HepG2 (cell line): ENCODE data around the gene VEGFC. TPM values are rescaled to one million over a fixed set of nuclear protein-coding genes. Genes with fewer than 3 reads are reported as not detected.

Source experiments
- ATAC-seq: fragments of 200-7000 bp; cut with Tn5 transposase; 3 replicates; pipeline ENCODE4 v1.9.1; 2020; ENCODE audit warnings: mild to moderate bottlenecking, moderate library complexity
- BruUV-seq: library from RNA; stranded (reverse); fragments of 400-500 nt; replicated peaks from 2 replicates; lab custom pipeline; 2021; lab: Mats Ljungman, UMichigan
- CTCF ChIA-PET: fragments of 300-600 bp; formaldehyde crosslinking; extraction: SDS; loops from one replicate; lab custom pipeline; 2021; ENCODE audit warnings: low total read pairs, inconsistent platforms, low intra/inter-chr PET ratio; lab: Yijun Ruan, JAX
- POLR2A ChIA-PET: fragments of 350-600 bp; sonication (Branson Sonifier 250); formaldehyde crosslinking; loops from one replicate; lab custom pipeline; 2020; ENCODE audit warnings: antibody characterized with exemption, inconsistent platforms; lab: Yijun Ruan, JAX
- DNase-seq: peaks from one replicate; pipeline ENCODE4 v3.0.0-alpha.2; 2015; ENCODE audit warnings: low spot score
- FAIRE-seq: peaks from 3 replicates; lab custom pipeline; 2011; peaks lifted over from hg19 to GRCh38; lab: Jason Lieb, UNC
- H2AFZ ChIP-seq: one replicate; pipeline ENCODE4 v1.6.1; 2011; ENCODE audit warnings: low read length, inconsistent platforms
- H3K27ac ChIP-seq: fragments of 300-600 bp; 3 replicates; pipeline ENCODE4 v1.8.0; 2011; ENCODE audit warnings: mixed run types, mild to moderate bottlenecking, mixed read lengths, low read length, inconsistent platforms; ENCODE audit not compliant: insufficient read depth; ENCODE audit errors: extremely low read length
- H3K27me3 ChIP-seq, 2 experiments: fragments of 200-600 bp in 1 of 2; 2 replicates in 1 of 2; 3 replicates in 1 of 2; pipeline versions ENCODE4 v1.6.0 to v1.8.0; 2011; ENCODE audit warnings: low read length in 2 of 2, mild to moderate bottlenecking in 2 of 2, moderate library complexity in 2 of 2, inconsistent platforms in 1 of 2; ENCODE audit not compliant: insufficient read depth in 2 of 2, control insufficient read depth in 1 of 2
- H3K36me3 ChIP-seq, 2 experiments: fragments of 200-600 bp in 1 of 2; replicated peaks in 1 of 2; 2 replicates in 1 of 2; 3 replicates in 1 of 2; pipeline versions ENCODE4 v1.5.1 to v1.8.0; 2011; ENCODE audit warnings: low read length in 2 of 2, inconsistent platforms in 1 of 2; ENCODE audit not compliant: insufficient read depth in 2 of 2, control insufficient read depth in 1 of 2
- H3K4me1 ChIP-seq: 2 replicates; pipeline ENCODE4 v1.5.1; 2012; ENCODE audit warnings: low read length, inconsistent platforms; ENCODE audit not compliant: insufficient read depth
- H3K4me2 ChIP-seq: 2 replicates; pipeline ENCODE4 v1.6.0; 2011; ENCODE audit warnings: low read depth, low read length, inconsistent platforms
- H3K4me3 ChIP-seq, 3 experiments: fragments of 200-600 bp in 1 of 3; sonication (generic), shearing (Covaris generic) in 1 of 3; replicated peaks in 1 of 3; 2 replicates each; pipeline ENCODE4 v1.5.1; 2011 to 2016; ENCODE audit warnings: low read length in 3 of 3, inconsistent platforms in 2 of 3, low read depth in 2 of 3, mild to moderate bottlenecking in 2 of 3, control low read depth in 1 of 3, mixed read lengths in 1 of 3; ENCODE audit not compliant: insufficient read depth in 1 of 3
- H3K79me2 ChIP-seq: one replicate; pipeline ENCODE4 v1.6.1; 2011; ENCODE audit warnings: low read length, inconsistent platforms; ENCODE audit not compliant: insufficient read depth
- H3K9ac ChIP-seq: 2 replicates; pipeline ENCODE4 v1.6.0; 2011; ENCODE audit warnings: mild to moderate bottlenecking, low read depth, low read length, inconsistent platforms; ENCODE audit not compliant: insufficient read depth
- H3K9me3 ChIP-seq: 2 replicates; pipeline ENCODE4 v1.5.1; 2012; ENCODE audit warnings: mild to moderate bottlenecking, low read length
- H4K20me1 ChIP-seq: 2 replicates; pipeline ENCODE4 v1.6.0; 2011; ENCODE audit warnings: inconsistent platforms, mild to moderate bottlenecking, low read length, moderate library complexity; ENCODE audit not compliant: insufficient read depth
- ARNTL ChIP-seq: sonication (generic); formaldehyde crosslinking; IDR thresholded peaks from 2 replicates; pipeline ENCODE4 v1.4.0; 2020; ENCODE audit warnings: mild to moderate bottlenecking, missing genetic modification reagents
- GABPB1 ChIP-seq: IDR thresholded peaks from 2 replicates; pipeline ENCODE4 v1.6.1; 2016; ENCODE audit warnings: mild to moderate bottlenecking, missing genetic modification reagents, moderate library complexity, missing compliant biosample characterization
- MED8 ChIP-seq: sonication (generic); formaldehyde crosslinking; IDR thresholded peaks from 2 replicates; pipeline ENCODE4 v1.8.1; 2023; ENCODE audit warnings: mild to moderate bottlenecking, missing genetic modification reagents; ENCODE audit not compliant: insufficient replicate concordance
- RXRA ChIP-seq: sonication (generic); formaldehyde crosslinking; IDR thresholded peaks from 2 replicates; pipeline ENCODE4 v1.5.1; 2020; ENCODE audit warnings: missing genetic modification reagents
- SIX1 ChIP-seq: sonication (generic); formaldehyde crosslinking; IDR thresholded peaks from 2 replicates; pipeline ENCODE4 v1.4.0; 2020; ENCODE audit warnings: missing genetic modification reagents, borderline replicate concordance
- THYN1 ChIP-seq: sonication (generic); formaldehyde crosslinking; IDR thresholded peaks from 2 replicates; pipeline ENCODE4 v1.8.1; 2023; ENCODE audit warnings: low read depth, mild to moderate bottlenecking, moderate library complexity, missing genetic modification reagents, borderline replicate concordance
- ZNF274 ChIP-seq: sonication (generic); formaldehyde crosslinking; IDR thresholded peaks from 2 replicates; pipeline ENCODE4 v1.5.1; 2020; ENCODE audit warnings: mild to moderate bottlenecking, missing genetic modification reagents
- ZNF30 ChIP-seq: sonication (generic); formaldehyde crosslinking; IDR thresholded peaks from 2 replicates; pipeline ENCODE4 v1.5.0; 2020; ENCODE audit warnings: mild to moderate bottlenecking, missing genetic modification reagents
- ZSCAN21 ChIP-seq: sonication (generic); formaldehyde crosslinking; IDR thresholded peaks from 2 replicates; pipeline ENCODE4 v1.8.0; 2022; ENCODE audit warnings: mild to moderate bottlenecking, missing genetic modification reagents, moderate library complexity, borderline replicate concordance
- ZSCAN25 ChIP-seq: sonication (generic); formaldehyde crosslinking; IDR thresholded peaks from 2 replicates; pipeline ENCODE4 v1.8.0; 2022; ENCODE audit warnings: mild to moderate bottlenecking, missing genetic modification reagents
- WGBS: methylation state at CpG from one replicate; pipeline ENCODE4 v1.1.6; 2017; ENCODE audit warnings: low lambda C conversion rate; 5-methylcytosine and 5-hydroxymethylcytosine counted together
- in situ Hi-C: cut with HindIII; loops from 2 replicates; pipeline ENCODE4 v1.10.0; 2017; ENCODE audit warnings: low pct_unique_long_range_greater_than_20kb; ENCODE audit not compliant: extremely low pct_ligation_motif_present
- intact Hi-C: fragments of 100-400 bp; cut with micrococcal nuclease; formaldehyde crosslinking; loops from one replicate; pipeline ENCODE4 v1.10.0; 2022; ENCODE audit not compliant: unreplicated experiment
- polyA plus RNA-seq, 8 experiments: library from polyadenylated mRNA; depleted of rRNA in 3 of 8; stranded (reverse) in 7 of 8; unstranded in 1 of 8; fragments of >200 nt; fragmentation: Illumina TruSeq in 4 of 8; extraction: Trizol in 4 of 8; gene quantifications; 2 replicates each; pipeline versions ENCODE4 v1.2.1 to v1.2.3, GENCODE V29; 2011 to 2016; ENCODE audit warnings: low read depth in 4 of 8, missing spikeins in 1 of 8, mixed read lengths in 1 of 8; ENCODE audit not compliant: insufficient read depth in 1 of 8
- total RNA-seq, 5 experiments: library from RNA; depleted of rRNA; stranded (reverse); fragments of >200 nt; fragmentation: Illumina TruSeq; extraction: Trizol; gene quantifications; 2 replicates each; pipeline ENCODE4 v1.2.3, GENCODE V29; 2016; ENCODE audit warnings: low read depth in 1 of 5
- TF ChIP-seq, protein P1 (sequence below): IDR thresholded peaks from 2 replicates; pipeline ENCODE4 v1.6.1; 2016; ENCODE audit warnings: low read depth
- TF ChIP-seq, protein P2 (sequence below): sonication (generic); formaldehyde crosslinking; IDR thresholded peaks from 2 replicates; pipeline ENCODE4 v1.5.1; 2020; ENCODE audit warnings: mild to moderate bottlenecking, missing genetic modification reagents
- TF ChIP-seq, protein P3 (sequence below): IDR thresholded peaks from 2 replicates; pipeline ENCODE4 v1.6.1; 2016

VEGFC gene
- total and polyA plus RNA-seq, 2 of the 13 experiments (the other 11 are each of a cell fraction or from before 2014, with no cell fraction given): not detected

DNA sequence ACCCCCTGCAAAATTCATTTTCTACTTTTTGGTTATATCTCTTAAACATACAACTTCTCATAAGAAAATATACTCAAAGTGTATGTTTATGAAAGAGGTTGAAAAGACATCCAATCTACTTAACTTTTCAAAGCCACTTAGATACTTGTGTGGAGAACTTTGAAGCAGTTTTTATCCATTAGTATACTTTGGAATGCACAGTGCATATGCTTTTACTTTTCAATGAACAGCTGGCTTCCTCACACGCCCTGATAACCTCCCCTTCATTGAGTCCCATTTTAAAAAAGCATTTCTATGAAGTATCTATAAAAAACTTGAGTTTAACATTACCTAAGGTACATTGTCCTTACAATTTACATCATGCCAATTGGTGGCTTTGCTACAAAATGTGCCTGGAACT is 73.8 kb downstream of the VEGFC start (continued):
- TF ChIP-seq ARNTL (CRISPR knock-in tag): no peak

DNA sequence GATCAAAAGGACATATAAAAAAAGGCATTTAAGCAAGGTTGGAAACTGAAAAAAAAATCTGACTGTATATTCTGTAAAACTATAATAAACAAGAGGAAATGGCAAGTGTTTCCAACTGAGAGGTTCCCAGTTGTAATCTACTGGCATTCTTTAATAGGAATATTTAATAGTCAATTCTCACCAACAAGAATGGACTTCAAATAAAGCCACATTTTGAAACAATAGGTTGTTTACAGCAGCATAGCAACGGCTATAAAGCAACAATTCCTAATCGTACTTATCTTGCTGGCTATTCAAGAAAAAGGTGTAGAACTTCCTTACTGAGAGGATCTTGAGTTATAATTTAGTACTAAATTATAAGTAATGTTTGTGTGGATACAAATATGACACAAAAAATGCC is 75.5 kb downstream of the VEGFC start:
- Histone ChIP-seq H3K79me2 (no peaks in the 10 kb centered on the region), H4K20me1 (no peaks in the 10 kb centered on the region), H3K9ac (no peak overlapping the region), H3K9me3 (no peaks in the 10 kb centered on the region), H2AFZ (no peak overlapping the region), H3K27ac (no peak overlapping the region), H3K4me3 (no peak overlapping the region), H3K36me3 (no peaks in the 10 kb centered on the region), H3K27me3 (no peaks in the 10 kb centered on the region; a peak in 1 of 5 replicates), H3K4me1 (no peaks in the 10 kb centered on the region), H3K4me2 (no peak overlapping the region)
- FAIRE-seq (no peak), ATAC-seq (no peak), DNase-seq (no peak)
- TF ChIP-seq, protein P1, sequence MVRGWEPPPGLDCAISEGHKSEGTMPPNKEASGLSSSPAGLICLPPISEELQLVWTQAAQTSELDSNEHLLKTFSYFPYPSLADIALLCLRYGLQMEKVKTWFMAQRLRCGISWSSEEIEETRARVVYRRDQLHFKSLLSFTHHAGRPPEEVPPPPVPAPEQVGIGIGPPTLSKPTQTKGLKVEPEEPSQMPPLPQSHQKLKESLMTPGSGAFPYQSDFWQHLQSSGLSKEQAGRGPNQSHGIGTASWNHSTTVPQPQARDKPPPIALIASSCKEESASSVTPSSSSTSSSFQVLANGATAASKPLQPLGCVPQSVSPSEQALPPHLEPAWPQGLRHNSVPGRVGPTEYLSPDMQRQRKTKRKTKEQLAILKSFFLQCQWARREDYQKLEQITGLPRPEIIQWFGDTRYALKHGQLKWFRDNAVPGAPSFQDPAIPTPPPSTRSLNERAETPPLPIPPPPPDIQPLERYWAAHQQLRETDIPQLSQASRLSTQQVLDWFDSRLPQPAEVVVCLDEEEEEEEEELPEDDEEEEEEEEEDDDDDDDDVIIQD: no peak
- TF ChIP-seq ZSCAN21 (CRISPR knock-in tag) (no peak), ZNF274 (CRISPR knock-in tag) (no peak), RXRA (CRISPR knock-in tag) (no peak), THYN1 (CRISPR knock-in tag) (no peak), ZNF30 (no peak), ZSCAN25 (CRISPR knock-in tag) (no peak), GABPB1 (CRISPR knock-in tag) (no peak), SIX1 (CRISPR knock-in tag) (no peak), MED8 (no peak)
- TF ChIP-seq, protein P2, sequence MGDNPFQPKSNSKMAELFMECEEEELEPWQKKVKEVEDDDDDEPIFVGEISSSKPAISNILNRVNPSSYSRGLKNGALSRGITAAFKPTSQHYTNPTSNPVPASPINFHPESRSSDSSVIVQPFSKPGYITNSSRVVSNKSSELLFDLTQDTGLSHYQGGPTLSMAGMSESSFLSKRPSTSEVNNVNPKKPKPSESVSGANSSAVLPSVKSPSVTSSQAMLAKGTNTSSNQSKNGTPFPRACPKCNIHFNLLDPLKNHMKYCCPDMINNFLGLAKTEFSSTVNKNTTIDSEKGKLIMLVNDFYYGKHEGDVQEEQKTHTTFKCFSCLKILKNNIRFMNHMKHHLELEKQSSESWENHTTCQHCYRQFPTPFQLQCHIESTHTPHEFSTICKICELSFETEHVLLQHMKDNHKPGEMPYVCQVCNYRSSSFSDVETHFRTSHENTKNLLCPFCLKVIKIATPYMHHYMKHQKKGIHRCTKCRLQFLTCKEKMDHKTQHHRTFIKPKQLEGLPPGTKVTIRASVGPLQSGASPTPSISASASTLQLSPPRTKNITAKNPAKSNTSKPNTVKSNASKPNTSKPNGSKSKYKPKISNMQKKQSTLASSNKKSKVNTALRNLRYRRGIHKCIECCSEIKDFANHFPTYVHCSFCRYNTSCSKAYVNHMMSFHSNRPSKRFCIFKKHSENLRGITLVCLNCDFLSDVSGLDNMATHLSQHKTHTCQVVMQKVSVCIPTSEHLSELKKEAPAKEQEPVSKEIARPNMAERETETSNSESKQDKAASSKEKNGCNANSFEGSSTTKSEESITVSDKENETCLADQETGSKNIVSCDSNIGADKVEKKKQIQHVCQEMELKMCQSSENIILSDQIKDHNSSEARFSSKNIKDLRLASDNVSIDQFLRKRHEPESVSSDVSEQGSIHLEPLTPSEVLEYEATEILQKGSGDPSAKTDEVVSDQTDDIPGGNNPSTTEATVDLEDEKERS (CRISPR knock-in tag): no peak
- TF ChIP-seq, protein P3, sequence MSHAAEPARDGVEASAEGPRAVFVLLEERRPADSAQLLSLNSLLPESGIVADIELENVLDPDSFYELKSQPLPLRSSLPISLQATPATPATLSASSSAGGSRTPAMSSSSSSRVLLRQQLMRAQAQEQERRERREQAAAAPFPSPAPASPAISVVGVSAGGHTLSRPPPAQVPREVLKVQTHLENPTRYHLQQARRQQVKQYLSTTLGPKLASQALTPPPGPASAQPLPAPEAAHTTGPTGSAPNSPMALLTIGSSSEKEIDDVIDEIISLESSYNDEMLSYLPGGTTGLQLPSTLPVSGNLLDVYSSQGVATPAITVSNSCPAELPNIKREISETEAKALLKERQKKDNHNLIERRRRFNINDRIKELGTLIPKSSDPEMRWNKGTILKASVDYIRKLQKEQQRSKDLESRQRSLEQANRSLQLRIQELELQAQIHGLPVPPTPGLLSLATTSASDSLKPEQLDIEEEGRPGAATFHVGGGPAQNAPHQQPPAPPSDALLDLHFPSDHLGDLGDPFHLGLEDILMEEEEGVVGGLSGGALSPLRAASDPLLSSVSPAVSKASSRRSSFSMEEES (CRISPR knock-in tag): no peak
- ChIA-PET POLR2A (no interaction called here), CTCF (no interaction called here)
- WGBS: 7% methylated on average over 2 of the region's 2 CpGs
- in situ Hi-C loops: no loop called here
- no TSS peak for BruUV-seq
- intact Hi-C loops: no loop called here
